ENCODE results near the gene TSACC. TPM values are rescaled to one million over a fixed set of nuclear protein-coding genes. Genes with fewer than 3 reads are reported as not detected.

TSACC gene
- total and polyA plus RNA-seq, 4 donors = 0.28 to 2.7 (median 0.60) TPM; not detected in 1

GRCh38 chr1:156308078-156308477, 30.2 kb upstream of the TSACC start (continued):
- TF ChIP-seq GABPA (IDR thresholded peaks at IDR 0.05 in 1 of 2, conservative IDR thresholded peaks at IDR 0.05 in 1 of 2) (no peak), RAD21 (IDR thresholded peaks at IDR 0.05) (no peak), NR2F2 (IDR thresholded peaks at IDR 0.05) (no peak), EGR1 (IDR thresholded peaks at IDR 0.05; ENCODE audit: low read depth in 2 of 2) (no peak)

GRCh38 chr1:156310962-156311361, 27.4 kb upstream of the TSACC start:
- no peaks in the 10 kb centered on the region for H3K9me3 ChIP-seq (ENCODE audit: control insufficient read depth in 4 of 4, low read length in 3 of 4)
- H3K36me3 ChIP-seq (ENCODE audit: control insufficient read depth in 4 of 4, insufficient read depth in 3 of 4, low read depth in 1 of 4, low read length in 3 of 4) = peaks cover 30 to 71% (median 58%) of the 10 kb centered on the region in 4 donors
- 82% methylated on average over 6 of the region's 6 CpGs for WGBS
- H3K27me3 ChIP-seq (ENCODE audit: control insufficient read depth in 4 of 4, insufficient read depth in 4 of 4, low read length in 3 of 4) = no peaks in the 10 kb centered on the region
- no peak overlapping the region for H3K4me3 ChIP-seq (ENCODE audit: low read depth in 1 of 3, low read length in 3 of 3)
- no peak overlapping the region for H3K27ac ChIP-seq (ENCODE audit: low read depth in 1 of 2, low read length in 2 of 2)
- DNase-seq (ENCODE audit: low spot score) = no peak
- H3K9ac ChIP-seq (ENCODE audit: low read depth in 1 of 2, low read length in 2 of 2) = no peak overlapping the region
- H3K4me1 ChIP-seq (ENCODE audit: control insufficient read depth in 4 of 4, insufficient read depth in 4 of 4, low read length in 3 of 4) = no peaks in the 10 kb centered on the region
- no peak for TF ChIP-seq MAX (IDR thresholded peaks at IDR 0.05)
- no peak for TF ChIP-seq NR2F2 (IDR thresholded peaks at IDR 0.05)
- no peak for TF ChIP-seq CTCF (IDR thresholded peaks at IDR 0.05; ENCODE audit: low read depth, low read length, missing input control)
- no peak for TF ChIP-seq GABPA (IDR thresholded peaks at IDR 0.05 in 1 of 2, conservative IDR thresholded peaks at IDR 0.05 in 1 of 2)
- no peak for TF ChIP-seq FOXA2 (IDR thresholded peaks at IDR 0.05)
- no peak for TF ChIP-seq EGR1 (IDR thresholded peaks at IDR 0.05; ENCODE audit: low read depth in 2 of 2)
- TF ChIP-seq REST (IDR thresholded peaks at IDR 0.05) = no peak
- TF ChIP-seq SP1 (IDR thresholded peaks at IDR 0.05) = no peak
- no peak for TF ChIP-seq HNF4A (conservative IDR thresholded peaks at IDR 0.05)
- TF ChIP-seq JUND (IDR thresholded peaks at IDR 0.05) = no peak
- no peak for TF ChIP-seq RAD21 (IDR thresholded peaks at IDR 0.05)
- no peak for TF ChIP-seq RXRA (IDR thresholded peaks at IDR 0.05)
- no peak for TF ChIP-seq YY1 (IDR thresholded peaks at IDR 0.05)

GRCh38 chr1:156316909-156317308, 21.4 kb upstream of the TSACC start:
- Histone ChIP-seq H3K4me3 (ENCODE audit: low read depth in 1 of 3, low read length in 3 of 3) (no peak overlapping the region), H3K27ac (ENCODE audit: low read depth in 1 of 2, low read length in 2 of 2) (no peak overlapping the region), H3K27me3 (ENCODE audit: control insufficient read depth in 4 of 4, insufficient read depth in 4 of 4, low read length in 3 of 4) (no peaks in the 10 kb centered on the region), H3K4me1 (ENCODE audit: control insufficient read depth in 4 of 4, insufficient read depth in 4 of 4, low read length in 3 of 4) (no peaks in the 10 kb centered on the region), H3K36me3 (ENCODE audit: control insufficient read depth in 4 of 4, insufficient read depth in 3 of 4, low read depth in 1 of 4, low read length in 3 of 4) (peaks cover 36 to 86% (median 67%) of the 10 kb centered on the region in 4 donors), H3K9me3 (ENCODE audit: control insufficient read depth in 4 of 4, low read length in 3 of 4) (no peaks in the 10 kb centered on the region), H3K9ac (ENCODE audit: low read depth in 1 of 2, low read length in 2 of 2) (no peak overlapping the region)
- WGBS = 89% methylated on average over 7 of the region's 7 CpGs
- no peak for DNase-seq (ENCODE audit: low spot score)
- TF ChIP-seq TAF1 (conservative IDR thresholded peaks at IDR 0.05) (no peak), FOXA2 (IDR thresholded peaks at IDR 0.05) (no peak), HNF4G (IDR thresholded peaks at IDR 0.05) (no peak)
